Right atrium auricular region (tissue), 2 donors: ENCODE data around the gene UNC5B. TPM values are rescaled to one million over a fixed set of nuclear protein-coding genes. Genes with fewer than 3 reads are reported as not detected.

Source experiments
- DNase-seq: peaks from one replicate; pipeline ENCODE4 v3.0.0-alpha.2; 2019; ENCODE audit warnings: low spot score
- H3K27ac ChIP-seq, 2 donors: fragments of 200-600 bp; sonication (generic); 1 replicate in 1 of 2; 2 replicates in 1 of 2; pipeline ENCODE4 v1.5.1; 2016 to 2019
- H3K27me3 ChIP-seq, 2 donors: fragments of 200-600 bp; sonication (generic); one replicate each; pipeline versions ENCODE4 v1.5.1 to v1.6.0; 2017 to 2019
- H3K36me3 ChIP-seq: fragments of 200-600 bp; sonication (generic); one replicate; pipeline ENCODE4 v1.5.1; 2016
- H3K4me1 ChIP-seq, 2 donors: fragments of 200-600 bp; sonication (generic); one replicate each; pipeline versions ENCODE4 v1.5.1 to v1.6.0; 2017 to 2019
- H3K4me3 ChIP-seq, 2 donors: fragments of 200-600 bp; sonication (generic); 1 replicate in 1 of 2; 2 replicates in 1 of 2; pipeline ENCODE4 v1.5.1; 2017 to 2019; ENCODE audit warnings: mild to moderate bottlenecking in 1 of 2, moderate library complexity in 1 of 2
- H3K9me3 ChIP-seq, 2 donors: fragments of 200-600 bp; sonication (generic); one replicate each; pipeline ENCODE4 v1.5.1; 2019
- total RNA-seq, 2 donors: library from RNA; depleted of rRNA; stranded (reverse); fragments of >200 nt; gene quantifications; one replicate each; pipeline ENCODE4 v1.1.0, GENCODE V29; 2016
- TF ChIP-seq, protein P1 (sequence below), 2 donors: fragments of 200-600 bp; sonication (generic); IDR thresholded peaks; one replicate each; pipeline ENCODE4 v1.5.1; 2019; ENCODE audit warnings: antibody characterized with exemption in 2 of 2

UNC5B gene
- total RNA-seq, result 10 to 100 TPM; 10.9 to 29.2 TPM

DNA sequence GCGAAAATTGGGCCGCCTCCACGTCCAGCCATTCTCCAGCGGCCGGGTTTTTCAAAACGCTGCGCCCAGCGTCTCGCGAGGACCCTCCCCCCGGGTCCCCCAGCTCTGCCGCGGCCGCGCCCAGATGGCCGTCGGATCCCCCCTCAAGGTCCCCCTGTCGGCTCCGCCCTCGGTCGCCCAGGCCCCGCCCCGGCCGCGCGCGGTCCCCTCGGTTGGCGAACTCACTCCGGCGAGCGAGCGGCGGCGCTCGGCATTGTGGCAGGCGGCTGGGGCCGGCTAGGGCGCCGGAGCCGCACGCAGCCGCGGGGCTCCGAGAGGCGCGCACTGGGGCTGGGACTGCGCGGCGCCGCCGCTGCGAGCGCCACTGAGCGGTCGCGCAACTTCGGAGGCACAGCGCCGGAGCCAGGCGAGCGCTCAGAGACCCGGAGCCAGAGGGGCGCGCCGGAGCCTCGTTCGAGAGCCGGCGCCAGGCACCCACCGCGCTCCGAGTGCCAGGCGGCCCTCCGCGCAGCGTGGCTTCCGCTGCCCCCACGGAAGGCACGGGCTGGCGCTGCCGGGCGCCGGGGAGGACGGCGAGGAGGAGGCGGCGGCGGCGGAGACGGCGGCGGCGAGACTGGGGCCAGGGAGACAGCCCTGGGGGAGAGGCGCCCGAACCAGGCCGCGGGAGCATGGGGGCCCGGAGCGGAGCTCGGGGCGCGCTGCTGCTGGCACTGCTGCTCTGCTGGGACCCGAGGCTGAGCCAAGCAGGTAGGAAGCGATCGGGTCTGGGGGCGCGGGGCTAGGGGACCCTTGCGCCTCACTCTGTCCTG, at the start of gene UNC5B:
UNC5B (plus strand) TSS at position 253 of the 809 bp plus-strand sequence; CDS start at position 669, 416 bp downstream.
- peak within 1 kb of the TSS; percentile 89 to 91 for H3K27ac ChIP-seq
- peak; percentile 90 for DNase-seq
- H3K36me3 ChIP-seq, result no peaks in the 10 kb centered on the region
- H3K9me3 ChIP-seq, result no peaks in the 10 kb centered on the region
- no peaks in the 10 kb centered on the region for H3K27me3 ChIP-seq
- TF ChIP-seq, protein P1, sequence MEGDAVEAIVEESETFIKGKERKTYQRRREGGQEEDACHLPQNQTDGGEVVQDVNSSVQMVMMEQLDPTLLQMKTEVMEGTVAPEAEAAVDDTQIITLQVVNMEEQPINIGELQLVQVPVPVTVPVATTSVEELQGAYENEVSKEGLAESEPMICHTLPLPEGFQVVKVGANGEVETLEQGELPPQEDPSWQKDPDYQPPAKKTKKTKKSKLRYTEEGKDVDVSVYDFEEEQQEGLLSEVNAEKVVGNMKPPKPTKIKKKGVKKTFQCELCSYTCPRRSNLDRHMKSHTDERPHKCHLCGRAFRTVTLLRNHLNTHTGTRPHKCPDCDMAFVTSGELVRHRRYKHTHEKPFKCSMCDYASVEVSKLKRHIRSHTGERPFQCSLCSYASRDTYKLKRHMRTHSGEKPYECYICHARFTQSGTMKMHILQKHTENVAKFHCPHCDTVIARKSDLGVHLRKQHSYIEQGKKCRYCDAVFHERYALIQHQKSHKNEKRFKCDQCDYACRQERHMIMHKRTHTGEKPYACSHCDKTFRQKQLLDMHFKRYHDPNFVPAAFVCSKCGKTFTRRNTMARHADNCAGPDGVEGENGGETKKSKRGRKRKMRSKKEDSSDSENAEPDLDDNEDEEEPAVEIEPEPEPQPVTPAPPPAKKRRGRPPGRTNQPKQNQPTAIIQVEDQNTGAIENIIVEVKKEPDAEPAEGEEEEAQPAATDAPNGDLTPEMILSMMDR (IDR thresholded peaks at IDR 0.05), result peak; percentile 26 to 51
- H3K4me3 ChIP-seq, result peak within 1 kb of the TSS; percentile 59 to 80
- peaks cover 0 to 50% of the 10 kb centered on the region in 2 donors for H3K4me1 ChIP-seq

DNA sequence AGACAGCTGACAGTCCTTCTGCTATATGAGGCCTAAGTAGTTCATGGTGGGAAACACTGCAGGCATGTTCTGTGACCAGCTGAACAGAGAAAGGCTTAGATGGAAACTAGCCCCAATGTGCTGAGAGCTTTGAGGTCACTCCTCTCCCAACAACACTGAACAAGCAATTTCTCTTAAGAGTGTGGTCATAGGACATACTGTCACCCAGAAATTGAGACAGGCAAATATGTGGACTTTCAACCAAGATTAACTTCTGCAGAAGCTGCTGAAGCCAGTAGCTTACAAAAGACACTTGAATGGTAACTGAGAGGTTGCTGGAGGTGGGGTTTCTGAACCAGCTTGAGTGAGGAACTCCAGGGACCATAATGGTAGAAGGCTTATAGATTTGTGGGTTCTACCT, 38.9 kb upstream of the UNC5B start:
- Histone ChIP-seq H3K4me1 (no peaks in the 10 kb centered on the region), H3K27ac (no peak overlapping the region), H3K27me3 (no peaks in the 10 kb centered on the region), H3K4me3 (no peak overlapping the region), H3K36me3 (no peaks in the 10 kb centered on the region), H3K9me3 (no peaks in the 10 kb centered on the region)
- TF ChIP-seq, protein P1 (IDR thresholded peaks at IDR 0.05), result no peak
- DNase-seq, result no peak

DNA sequence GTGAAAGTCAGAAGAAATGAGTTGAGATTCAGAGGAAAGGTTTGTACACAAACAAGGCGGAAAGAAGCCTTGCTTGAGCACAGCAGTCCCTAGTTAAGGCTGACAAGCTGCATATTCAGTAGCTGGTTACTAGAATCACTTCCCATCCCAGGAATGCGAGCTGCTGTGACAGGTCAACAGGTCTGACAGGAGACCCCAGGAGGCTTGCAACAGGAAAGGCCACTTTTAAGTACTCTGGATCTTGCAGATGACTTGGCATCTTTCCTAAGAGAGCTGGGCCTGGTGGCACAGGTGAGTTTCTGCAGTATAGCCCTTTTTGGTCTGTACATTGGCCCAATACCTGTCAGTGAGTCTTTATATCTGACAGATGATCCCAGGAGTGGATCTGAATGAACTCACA, 35.7 kb upstream of the UNC5B start:
- H3K27ac ChIP-seq, result no peak overlapping the region
- TF ChIP-seq, protein P1 (IDR thresholded peaks at IDR 0.05), result no peak
- H3K4me1 ChIP-seq, result no peaks in the 10 kb centered on the region
- no peak for DNase-seq
- H3K9me3 ChIP-seq, result no peaks in the 10 kb centered on the region
- H3K27me3 ChIP-seq, result no peaks in the 10 kb centered on the region
- H3K36me3 ChIP-seq, result no peaks in the 10 kb centered on the region
- H3K4me3 ChIP-seq, result no peak overlapping the region

DNA sequence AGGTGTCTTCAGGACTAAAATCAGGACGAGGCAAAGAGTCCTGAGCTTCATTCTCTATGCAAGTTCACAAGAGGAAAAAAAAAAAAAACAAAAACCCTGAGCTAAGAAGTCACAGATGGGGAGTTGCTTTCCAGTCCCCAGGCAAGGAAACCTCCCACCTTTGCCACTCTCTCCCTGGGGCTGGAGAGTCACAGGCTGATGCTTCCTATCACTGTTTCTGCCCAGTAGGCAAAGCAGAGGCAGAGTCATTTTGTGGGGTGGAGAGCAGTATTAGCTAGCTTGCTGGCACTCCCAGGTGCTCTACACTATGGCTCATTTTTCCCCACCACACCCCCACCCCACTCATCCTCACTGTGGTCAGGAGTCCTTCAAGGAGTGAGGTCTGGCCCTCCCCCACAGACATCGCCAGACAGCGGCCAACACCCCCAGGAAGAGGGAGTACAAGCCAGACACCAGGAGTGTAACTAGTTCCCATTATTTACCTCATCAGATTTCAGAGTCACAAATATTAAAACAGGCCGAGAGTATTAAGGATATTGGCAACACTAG, 34.6 kb upstream of the UNC5B start:
- DNase-seq, result no peak
- Histone ChIP-seq H3K27me3 (no peaks in the 10 kb centered on the region), H3K4me3 (no peak overlapping the region), H3K27ac (no peak overlapping the region), H3K4me1 (no peaks in the 10 kb centered on the region), H3K36me3 (no peaks in the 10 kb centered on the region), H3K9me3 (no peaks in the 10 kb centered on the region)
- TF ChIP-seq, protein P1 (IDR thresholded peaks at IDR 0.05), result no peak

- Histone ChIP-seq H3K4me3 (no peak overlapping the region), H3K36me3 (no peaks in the 10 kb centered on the region), H3K27ac (no peak overlapping the region), H3K9me3 (no peaks in the 10 kb centered on the region), H3K27me3 (no peaks in the 10 kb centered on the region), H3K4me1 (no peaks in the 10 kb centered on the region)
- TF ChIP-seq, protein P1 (IDR thresholded peaks at IDR 0.05), result no peak
- no peak for DNase-seq
Measured at GRCh38 chr10:71178880-71179279, 33.5 kb upstream of the UNC5B start.
